OCI-LY1 (cell line): ENCODE data around the gene ZCCHC7.

ENCODE experiments used
- H2AFZ ChIP-seq: fragments of 200-600 bp; sonication (generic), shearing (Covaris generic); 2 replicates; pipeline ENCODE4 v1.6.0; 2014; ENCODE audit warnings: antibody characterized with exemption, mild to moderate bottlenecking, low read length
- H3F3A ChIP-seq: fragments of 200-600 bp; sonication (generic), shearing (Covaris generic); 2 replicates; pipeline ENCODE4 v1.6.0; 2014; ENCODE audit warnings: mild to moderate bottlenecking, antibody characterized with exemption, low read length, moderate library complexity; ENCODE audit not compliant: insufficient read depth
- H3K27ac ChIP-seq: fragments of 200-600 bp; sonication (generic); 2 replicates; pipeline ENCODE4 v1.5.1; 2014; ENCODE audit warnings: low read length, mixed run types, mild to moderate bottlenecking, low read depth; ENCODE audit not compliant: poor library complexity, severe bottlenecking
- H3K27me3 ChIP-seq: fragments of 200-600 bp; sonication (generic); 2 replicates; pipeline ENCODE4 v1.6.0; 2014; ENCODE audit warnings: antibody characterized with exemption, mild to moderate bottlenecking, low read length, moderate library complexity; ENCODE audit not compliant: insufficient read depth
- H3K36me3 ChIP-seq: fragments of 200-600 bp; sonication (generic); 2 replicates; pipeline ENCODE4 v1.6.1; 2014; ENCODE audit warnings: mild to moderate bottlenecking, antibody characterized with exemption, low read length, moderate library complexity, mixed read lengths; ENCODE audit not compliant: insufficient read depth
- H3K4me1 ChIP-seq: fragments of 200-600 bp; sonication (generic); 2 replicates; pipeline ENCODE4 v1.5.1; 2014; ENCODE audit warnings: mild to moderate bottlenecking, low read length, moderate library complexity; ENCODE audit not compliant: insufficient read depth, severe bottlenecking
- H3K4me2 ChIP-seq: fragments of 200-600 bp; sonication (generic), shearing (Covaris generic); 2 replicates; pipeline ENCODE4 v1.6.1; 2014; ENCODE audit warnings: low read length
- H3K4me3 ChIP-seq: fragments of 200-600 bp; sonication (generic); 2 replicates; pipeline ENCODE4 v1.5.1; 2014; ENCODE audit warnings: low read length, low read depth, mild to moderate bottlenecking, mixed read lengths; ENCODE audit not compliant: poor library complexity, severe bottlenecking
- H3K79me2 ChIP-seq: fragments of 200-600 bp; shearing (Covaris generic); 2 replicates; pipeline ENCODE4 v1.6.1; 2016; ENCODE audit warnings: mixed run types, low read length, mixed read lengths; ENCODE audit not compliant: insufficient read depth
- H3K9ac ChIP-seq: fragments of 200-600 bp; sonication (generic), shearing (Covaris generic); 2 replicates; pipeline ENCODE4 v1.6.1; 2014; ENCODE audit warnings: mild to moderate bottlenecking, low read length, mixed read lengths
- H3K9me2 ChIP-seq: fragments of 200-600 bp; sonication (generic), shearing (Covaris generic); 2 replicates; pipeline ENCODE4 v1.6.1; 2014; ENCODE audit warnings: low read depth, mild to moderate bottlenecking, low read length, mixed read lengths
- H3K9me3 ChIP-seq: fragments of 200-600 bp; shearing (Covaris generic); 2 replicates; pipeline ENCODE4 v1.6.1; 2014; ENCODE audit warnings: low read length, mixed read lengths
- H4K20me1 ChIP-seq: fragments of 200-600 bp; sonication (generic), shearing (Covaris generic); 2 replicates; pipeline ENCODE4 v1.6.0; 2016; ENCODE audit warnings: mild to moderate bottlenecking, low read length; ENCODE audit not compliant: insufficient read depth
- EZH2 ChIP-seq: fragments of 200-600 bp; sonication (generic), shearing (Covaris generic); IDR thresholded peaks from 2 replicates; pipeline ENCODE4 v1.8.0; 2017; ENCODE audit warnings: borderline replicate concordance, mixed run types, mild to moderate bottlenecking, antibody characterized with exemption, low read length, moderate library complexity, mixed read lengths
- TF ChIP-seq, protein P1 (sequence below): fragments of 200-600 bp; sonication (generic), shearing (Covaris generic); IDR thresholded peaks from 2 replicates; pipeline ENCODE4 v1.5.1; 2017; ENCODE audit warnings: mild to moderate bottlenecking, antibody characterized with exemption, low read length, moderate library complexity, mixed read lengths

Gene ZCCHC7

DNA sequence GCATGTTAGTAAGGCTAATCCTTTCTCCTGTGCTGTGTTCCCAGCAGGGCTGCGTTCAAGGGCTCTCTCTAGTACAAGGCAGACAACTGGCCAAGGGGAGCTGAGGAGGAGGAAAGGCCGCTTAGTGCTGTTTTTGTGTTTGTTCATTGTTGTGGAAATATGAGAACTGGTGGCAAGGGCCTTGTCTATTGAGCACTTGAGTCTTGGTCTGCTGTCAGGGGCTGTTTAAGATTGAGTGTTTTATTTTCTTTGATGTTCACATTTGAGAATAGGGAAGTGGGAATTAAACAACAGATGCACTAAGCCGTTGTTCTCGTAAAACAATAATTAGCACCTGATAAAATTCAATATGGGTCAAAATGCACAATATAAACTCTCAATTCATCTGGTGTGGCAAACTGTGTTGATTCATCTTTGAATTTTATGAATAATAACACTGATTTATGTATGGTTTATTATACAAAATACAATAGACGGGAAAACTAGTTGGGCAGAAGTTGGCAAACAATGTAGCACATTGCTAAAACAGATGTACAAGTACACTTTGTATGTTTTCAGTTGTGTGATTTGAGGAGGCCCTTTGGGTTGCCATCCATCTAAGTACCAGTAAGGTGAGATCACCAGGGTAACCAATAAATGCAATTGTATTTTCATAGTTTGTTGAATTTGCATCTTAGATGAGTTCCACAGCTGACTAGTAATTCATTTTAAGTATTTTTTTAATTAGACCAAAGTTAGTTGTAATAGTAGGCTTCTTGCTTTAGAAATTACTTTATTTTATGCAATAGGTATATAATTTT, 204.5 kb downstream of the ZCCHC7 start:
- no peak overlapping the region for H2AFZ ChIP-seq
- H4K20me1 ChIP-seq = no peaks in the 10 kb centered on the region
- H3K4me1 ChIP-seq = peaks cover 89% of the 10 kb centered on the region
- H3K4me3 ChIP-seq = peak overlapping the region; percentile 39
- TF ChIP-seq EZH2 = no peak
- TF ChIP-seq, protein P1, sequence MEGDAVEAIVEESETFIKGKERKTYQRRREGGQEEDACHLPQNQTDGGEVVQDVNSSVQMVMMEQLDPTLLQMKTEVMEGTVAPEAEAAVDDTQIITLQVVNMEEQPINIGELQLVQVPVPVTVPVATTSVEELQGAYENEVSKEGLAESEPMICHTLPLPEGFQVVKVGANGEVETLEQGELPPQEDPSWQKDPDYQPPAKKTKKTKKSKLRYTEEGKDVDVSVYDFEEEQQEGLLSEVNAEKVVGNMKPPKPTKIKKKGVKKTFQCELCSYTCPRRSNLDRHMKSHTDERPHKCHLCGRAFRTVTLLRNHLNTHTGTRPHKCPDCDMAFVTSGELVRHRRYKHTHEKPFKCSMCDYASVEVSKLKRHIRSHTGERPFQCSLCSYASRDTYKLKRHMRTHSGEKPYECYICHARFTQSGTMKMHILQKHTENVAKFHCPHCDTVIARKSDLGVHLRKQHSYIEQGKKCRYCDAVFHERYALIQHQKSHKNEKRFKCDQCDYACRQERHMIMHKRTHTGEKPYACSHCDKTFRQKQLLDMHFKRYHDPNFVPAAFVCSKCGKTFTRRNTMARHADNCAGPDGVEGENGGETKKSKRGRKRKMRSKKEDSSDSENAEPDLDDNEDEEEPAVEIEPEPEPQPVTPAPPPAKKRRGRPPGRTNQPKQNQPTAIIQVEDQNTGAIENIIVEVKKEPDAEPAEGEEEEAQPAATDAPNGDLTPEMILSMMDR = no peak
- no peaks in the 10 kb centered on the region for H3K27me3 ChIP-seq
- H3K9me2 ChIP-seq = no peaks in the 10 kb centered on the region
- H3F3A ChIP-seq = peaks cover 18% of the 10 kb centered on the region
- peak overlapping the region; percentile 100 for H3K27ac ChIP-seq
- H3K9me3 ChIP-seq = no peaks in the 10 kb centered on the region
- peaks cover 10% of the 10 kb centered on the region; the same call in 1 of the 2 replicates for H3K79me2 ChIP-seq
- H3K9ac ChIP-seq = peak overlapping the region; percentile 66
- peak overlapping the region; percentile 68 for H3K4me2 ChIP-seq
- H3K36me3 ChIP-seq = peaks cover 19% of the 10 kb centered on the region

DNA sequence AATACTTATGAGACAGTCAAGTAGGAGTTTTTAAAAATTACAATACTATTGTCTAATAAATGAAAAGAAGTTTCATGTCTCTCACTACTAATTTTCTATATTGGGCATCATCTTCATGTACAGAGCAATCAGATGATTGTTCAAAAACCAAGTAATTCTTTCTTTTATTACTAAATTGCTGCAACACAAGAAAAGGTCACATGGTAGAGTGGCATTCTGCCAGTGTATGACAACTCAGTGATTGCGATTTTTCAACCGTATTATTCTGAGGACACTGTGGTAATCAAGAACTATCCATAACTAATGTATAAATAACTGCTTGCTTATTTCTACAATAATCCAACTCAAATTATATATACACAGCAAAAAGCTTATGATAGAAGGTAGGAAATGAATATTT, 205.4 kb downstream of the ZCCHC7 start:
- no peaks in the 10 kb centered on the region for H3K27me3 ChIP-seq
- peaks cover 11% of the 10 kb centered on the region; the same call in 1 of the 2 replicates for H3K36me3 ChIP-seq
- H3K9me2 ChIP-seq = no peaks in the 10 kb centered on the region
- no peaks in the 10 kb centered on the region for H4K20me1 ChIP-seq
- no peak overlapping the region for H2AFZ ChIP-seq
- H3K27ac ChIP-seq = peak overlapping the region; percentile 100
- peaks cover 13% of the 10 kb centered on the region; the same call in 1 of the 2 replicates for H3K79me2 ChIP-seq
- no peak for TF ChIP-seq EZH2
- TF ChIP-seq, protein P1 = no peak
- peaks cover 97% of the 10 kb centered on the region for H3K4me1 ChIP-seq
- H3K9ac ChIP-seq = peak overlapping the region; percentile 66
- peak overlapping the region; percentile 68 for H3K4me2 ChIP-seq
- H3F3A ChIP-seq = peaks cover 18% of the 10 kb centered on the region
- no peaks in the 10 kb centered on the region for H3K9me3 ChIP-seq
- no peak overlapping the region for H3K4me3 ChIP-seq

DNA sequence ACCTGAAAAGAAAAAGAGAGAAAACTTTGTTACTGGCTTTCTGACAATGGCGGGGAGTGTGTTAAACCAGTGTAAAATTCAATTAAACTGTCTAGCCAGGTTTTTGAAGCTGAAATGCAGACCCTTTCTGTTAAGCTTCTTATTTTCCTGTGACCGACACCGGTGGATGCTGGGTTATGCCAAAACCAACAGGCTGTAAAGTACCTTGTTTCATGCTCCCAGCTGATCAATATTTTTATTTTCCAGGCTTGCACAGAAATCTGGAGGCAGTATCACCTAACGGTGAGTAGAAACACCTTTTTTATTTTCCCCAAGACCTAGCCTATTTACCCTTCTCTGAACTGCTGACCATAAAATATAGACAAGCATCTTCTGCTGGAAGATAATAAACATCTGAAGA, 207.2 kb downstream of the ZCCHC7 start:
- Histone ChIP-seq H3K4me2 (peak overlapping the region; percentile 68), H3F3A (peaks cover 18% of the 10 kb centered on the region), H3K27ac (peak overlapping the region; percentile 100)

More for the DNA sequence above, 207.2 kb downstream of the ZCCHC7 start:
- H3K4me1 ChIP-seq = peaks cover 100% of the 10 kb centered on the region
- H3K36me3 ChIP-seq = peaks cover 8% of the 10 kb centered on the region; the same call in 1 of the 2 replicates
- no peak overlapping the region for H2AFZ ChIP-seq
- no peaks in the 10 kb centered on the region for H3K27me3 ChIP-seq
- TF ChIP-seq, protein P1 = no peak
- no peak for TF ChIP-seq EZH2
- H4K20me1 ChIP-seq = no peaks in the 10 kb centered on the region
- no peaks in the 10 kb centered on the region for H3K9me2 ChIP-seq
- peaks cover 23% of the 10 kb centered on the region; the same call in 1 of the 2 replicates for H3K79me2 ChIP-seq
- no peaks in the 10 kb centered on the region for H3K9me3 ChIP-seq
- H3K9ac ChIP-seq = peak overlapping the region; percentile 66
- H3K4me3 ChIP-seq = peak overlapping the region; percentile 28
